Measurements from ENCODE around the gene KIRREL3. TPM values are rescaled to one million over a fixed set of nuclear protein-coding genes. Genes with fewer than 3 reads are reported as not detected.

The KIRREL3 gene
- polyA plus RNA-seq, 2 of the 4 experiments (the other 2 are of a cell fraction) = 3.0 to 11.0 TPM

DNA sequence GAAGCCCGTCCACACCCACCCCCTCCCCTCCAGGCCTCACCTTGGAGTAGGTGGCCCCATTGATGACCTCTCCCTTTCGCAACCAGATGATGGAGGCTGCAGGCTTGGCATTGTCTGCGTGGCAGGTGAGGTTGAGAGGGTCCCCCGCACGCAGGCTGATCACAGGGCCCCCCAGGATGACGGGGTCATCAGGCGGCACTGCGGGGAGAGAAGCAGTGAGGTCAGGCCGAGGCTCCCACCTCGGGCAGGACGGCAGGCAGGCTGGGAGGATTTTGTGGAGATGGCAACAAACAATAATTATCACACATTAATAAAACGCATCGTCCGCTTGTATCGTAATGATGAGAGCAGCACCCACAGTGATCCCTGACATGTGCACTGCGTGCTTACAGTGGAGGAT is 527.3 kb downstream of the KIRREL3 start:
- Histone ChIP-seq H3K9me3 (no peaks in the 10 kb centered on the region), H3K4me1 (no peaks in the 10 kb centered on the region), H3K27ac (no peak overlapping the region), H3K4me2 (no peak overlapping the region), H3K4me3 (no peak overlapping the region)
- FAIRE-seq = no peak
- TF ChIP-seq TP53 (CRISPR knock-in tag; IDR thresholded peaks at IDR 0.05) (no peak), ESRRA (IDR thresholded peaks at IDR 0.05; ENCODE audit: borderline replicate concordance, low read length) (no peak), SMC3 (IDR thresholded peaks at IDR 0.05) (no peak), FOSL2 (IDR thresholded peaks at IDR 0.05) (no peak), FOSL2 (CRISPR knock-in tag; IDR thresholded peaks at IDR 0.05) (no peak), PBX3 (IDR thresholded peaks at IDR 0.05) (no peak), RFX5 (IDR thresholded peaks at IDR 0.05) (no peak), CHD4 (IDR thresholded peaks at IDR 0.05; ENCODE audit: borderline replicate concordance) (no peak), REST (IDR thresholded peaks at IDR 0.05) (no peak), KDM5A (IDR thresholded peaks at IDR 0.05) (no peak)
- TF ChIP-seq, protein P1, sequence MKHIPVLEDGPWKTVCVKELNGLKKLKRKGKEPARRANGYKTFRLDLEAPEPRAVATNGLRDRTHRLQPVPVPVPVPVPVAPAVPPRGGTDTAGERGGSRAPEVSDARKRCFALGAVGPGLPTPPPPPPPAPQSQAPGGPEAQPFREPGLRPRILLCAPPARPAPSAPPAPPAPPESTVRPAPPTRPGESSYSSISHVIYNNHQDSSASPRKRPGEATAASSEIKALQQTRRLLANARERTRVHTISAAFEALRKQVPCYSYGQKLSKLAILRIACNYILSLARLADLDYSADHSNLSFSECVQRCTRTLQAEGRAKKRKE (CRISPR knock-in tag; IDR thresholded peaks at IDR 0.05; ENCODE audit: low read depth) = no peak
- POLR2A ChIA-PET = no interaction called here
- ATAC-seq = no peak
- CTCF ChIA-PET = no interaction called here
- DNase-seq (ENCODE audit: low read depth in 1 of 2, low spot score in 1 of 2) = no peak
- 95% methylated on average over 10 of the region's 16 CpGs for WGBS (ENCODE audit: missing lambda C conversion rate)

- ATAC-seq (no peak), DNase-seq (ENCODE audit: low read depth in 1 of 2, low spot score in 1 of 2) (no peak), FAIRE-seq (no peak)
- Histone ChIP-seq H3K9me3 (no peaks in the 10 kb centered on the region), H3K4me3 (no peak overlapping the region), H3K4me1 (no peaks in the 10 kb centered on the region), H3K4me2 (no peak overlapping the region), H3K27ac (no peak overlapping the region)
- 53% methylated on average over 3 of the region's 7 CpGs for WGBS (ENCODE audit: missing lambda C conversion rate)
- TF ChIP-seq, protein P2, sequence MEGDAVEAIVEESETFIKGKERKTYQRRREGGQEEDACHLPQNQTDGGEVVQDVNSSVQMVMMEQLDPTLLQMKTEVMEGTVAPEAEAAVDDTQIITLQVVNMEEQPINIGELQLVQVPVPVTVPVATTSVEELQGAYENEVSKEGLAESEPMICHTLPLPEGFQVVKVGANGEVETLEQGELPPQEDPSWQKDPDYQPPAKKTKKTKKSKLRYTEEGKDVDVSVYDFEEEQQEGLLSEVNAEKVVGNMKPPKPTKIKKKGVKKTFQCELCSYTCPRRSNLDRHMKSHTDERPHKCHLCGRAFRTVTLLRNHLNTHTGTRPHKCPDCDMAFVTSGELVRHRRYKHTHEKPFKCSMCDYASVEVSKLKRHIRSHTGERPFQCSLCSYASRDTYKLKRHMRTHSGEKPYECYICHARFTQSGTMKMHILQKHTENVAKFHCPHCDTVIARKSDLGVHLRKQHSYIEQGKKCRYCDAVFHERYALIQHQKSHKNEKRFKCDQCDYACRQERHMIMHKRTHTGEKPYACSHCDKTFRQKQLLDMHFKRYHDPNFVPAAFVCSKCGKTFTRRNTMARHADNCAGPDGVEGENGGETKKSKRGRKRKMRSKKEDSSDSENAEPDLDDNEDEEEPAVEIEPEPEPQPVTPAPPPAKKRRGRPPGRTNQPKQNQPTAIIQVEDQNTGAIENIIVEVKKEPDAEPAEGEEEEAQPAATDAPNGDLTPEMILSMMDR (IDR thresholded peaks at IDR 0.05) = no peak
- no peak for TF ChIP-seq FOSB (CRISPR knock-in tag; IDR thresholded peaks at IDR 0.05)
- TF ChIP-seq CHD2 (IDR thresholded peaks at IDR 0.05; ENCODE audit: low read length, partially characterized antibody) = no peak
- TF ChIP-seq HDAC2 (IDR thresholded peaks at IDR 0.05) = no peak
- no peak for TF ChIP-seq EHF (CRISPR knock-in tag; IDR thresholded peaks at IDR 0.05)
- TF ChIP-seq HEYL (CRISPR knock-in tag; IDR thresholded peaks at IDR 0.05) = no peak
- POLR2A ChIA-PET = no interaction called here
- CTCF ChIA-PET = interaction anchor here (1.0 to 3.1 kb wide), 4 partner anchors 10 to 159 kb away, joined by 4 to 13 read pairs (median 6); no protein-coding TSS in a partner anchor
These were observed 531.3 kb downstream of the KIRREL3 start for GRCh38 chr11:126469311-126469710.

DNA sequence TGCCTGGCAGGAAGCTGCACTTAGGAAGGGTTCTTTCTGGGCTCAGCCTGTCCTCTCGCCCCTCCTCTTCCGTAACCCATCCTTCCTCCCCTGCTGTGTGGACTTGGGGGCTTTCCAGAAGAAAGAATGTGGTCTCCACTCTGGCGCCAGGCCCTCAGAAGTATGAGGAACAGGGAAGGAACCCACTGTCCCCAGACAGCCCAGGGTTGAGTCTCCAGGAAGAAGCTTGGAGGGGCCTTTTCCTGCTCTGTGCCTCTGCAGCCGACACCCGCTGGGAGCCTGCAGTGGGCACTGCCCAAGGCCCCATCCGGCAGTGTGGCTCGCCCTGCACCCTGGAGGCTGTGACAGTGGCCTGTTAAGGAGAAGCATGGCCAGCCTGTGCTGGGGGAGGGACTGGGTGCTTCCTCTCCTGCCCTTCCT is 532.5 kb downstream of the KIRREL3 start:
- Histone ChIP-seq H3K4me1 (no peaks in the 10 kb centered on the region), H3K9me3 (no peaks in the 10 kb centered on the region), H3K4me2 (no peak overlapping the region), H3K27ac (no peak overlapping the region), H3K4me3 (no peak overlapping the region)
- no peak for DNase-seq (ENCODE audit: low read depth in 1 of 2, low spot score in 1 of 2)
- WGBS (ENCODE audit: missing lambda C conversion rate) = 74% methylated on average over 3 of the region's 7 CpGs
- FAIRE-seq = no peak
- ATAC-seq = no peak; a peak in 1 of 6 replicates
- CTCF ChIA-PET = interaction anchor here (1.0 to 3.1 kb wide), 3 partner anchors 9 to 27 kb away, joined by 4 to 13 read pairs (median 7); no protein-coding TSS in a partner anchor
- POLR2A ChIA-PET = no interaction called here
- TF ChIP-seq RAD21 (conservative IDR thresholded peaks at IDR 0.05 in 1 of 2, IDR thresholded peaks at IDR 0.05 in 1 of 2) (no peak), KDM1A (IDR thresholded peaks at IDR 0.05; ENCODE audit: low read depth) (no peak), BHLHE40 (IDR thresholded peaks at IDR 0.05; ENCODE audit: low read depth, low read length) (no peak), RCOR1 (IDR thresholded peaks at IDR 0.05; ENCODE audit: low read depth, low read length) (no peak), SMC3 (IDR thresholded peaks at IDR 0.05) (no peak), FOSL2 (IDR thresholded peaks at IDR 0.05) (no peak), FOSL2 (CRISPR knock-in tag; IDR thresholded peaks at IDR 0.05) (no peak), KDM5A (IDR thresholded peaks at IDR 0.05) (no peak), MAZ (IDR thresholded peaks at IDR 0.05; ENCODE audit: borderline replicate concordance, low read depth, low read length) (no peak), CHD4 (IDR thresholded peaks at IDR 0.05; ENCODE audit: borderline replicate concordance) (no peak), GATA3 (IDR thresholded peaks at IDR 0.05; ENCODE audit: borderline replicate concordance) (no peak)
- TF ChIP-seq, protein P2 (IDR thresholded peaks at IDR 0.05) = no peak
- TF ChIP-seq, protein P1 (CRISPR knock-in tag; IDR thresholded peaks at IDR 0.05; ENCODE audit: low read depth) = no peak

Data from A549 (cell line).